Measurements from ENCODE around the gene ZNF681.
"Not testable (repeated sequence)": the region's sequence is repeated elsewhere in the genome, so short reads cannot be mapped to it uniquely, and the experiment has no call there.

The ZNF681 gene

DNA sequence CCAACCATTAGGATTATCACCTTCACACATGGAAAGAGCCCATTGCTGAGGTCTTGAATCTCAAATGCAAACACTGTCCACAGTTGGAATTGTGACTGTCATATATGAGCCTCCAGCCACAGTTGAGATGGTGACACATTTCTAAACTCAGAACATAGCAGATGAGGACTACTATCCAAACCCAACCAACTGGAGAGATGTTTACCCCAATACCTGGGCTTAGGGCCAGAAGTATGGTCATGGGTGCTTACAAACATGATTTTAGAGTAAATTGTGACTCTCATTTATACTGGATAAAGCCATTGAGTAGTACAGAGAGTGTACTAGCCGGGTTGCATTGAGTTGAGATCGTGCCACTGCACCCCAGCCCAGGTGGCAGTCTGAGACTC lies 14.0 kb upstream of the ZNF681 start:
- DNase-seq, result no peak

DNA sequence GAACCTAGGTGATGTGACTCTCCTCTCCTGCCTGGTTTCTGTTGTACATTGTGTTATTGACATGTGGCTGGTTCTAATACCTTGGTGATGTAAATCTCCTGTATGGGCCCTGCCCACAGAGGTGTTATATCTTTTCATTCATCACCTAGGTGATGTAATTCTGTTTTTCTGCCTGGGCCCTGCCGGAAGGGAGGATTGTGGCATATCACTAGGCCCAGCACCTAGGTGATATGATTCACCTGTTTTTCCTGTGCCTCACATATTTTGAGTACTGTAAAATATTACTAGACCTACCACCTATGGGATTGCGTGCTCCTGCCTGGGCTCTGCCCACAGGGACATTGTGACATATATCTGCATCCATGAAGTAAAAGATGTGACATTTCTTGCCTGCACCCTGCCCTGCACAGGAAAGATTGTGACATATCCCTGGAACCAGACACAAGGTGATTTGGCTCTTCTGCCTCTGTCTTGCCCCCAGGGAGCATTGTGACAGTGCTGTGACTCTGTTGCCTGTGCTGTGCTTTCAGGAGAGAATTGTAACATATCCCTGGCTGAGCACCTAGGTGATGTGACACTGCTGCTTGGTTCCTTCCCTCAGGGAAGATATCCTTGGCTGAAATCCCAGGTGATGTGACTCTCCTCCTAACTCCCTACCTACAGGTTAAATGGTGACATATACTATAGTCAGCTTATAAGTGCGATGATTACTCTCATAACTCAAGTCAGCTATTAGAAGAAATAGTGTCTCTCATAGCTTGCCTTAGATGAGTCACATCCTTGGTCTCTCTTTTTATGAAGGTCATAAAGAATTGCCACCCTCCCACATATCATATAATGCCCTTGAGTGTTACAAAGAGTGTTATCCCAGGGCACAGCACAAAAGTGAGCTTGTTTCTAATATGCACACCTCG lies 13.3 kb upstream of the ZNF681 start:
- no peak for DNase-seq

DNA sequence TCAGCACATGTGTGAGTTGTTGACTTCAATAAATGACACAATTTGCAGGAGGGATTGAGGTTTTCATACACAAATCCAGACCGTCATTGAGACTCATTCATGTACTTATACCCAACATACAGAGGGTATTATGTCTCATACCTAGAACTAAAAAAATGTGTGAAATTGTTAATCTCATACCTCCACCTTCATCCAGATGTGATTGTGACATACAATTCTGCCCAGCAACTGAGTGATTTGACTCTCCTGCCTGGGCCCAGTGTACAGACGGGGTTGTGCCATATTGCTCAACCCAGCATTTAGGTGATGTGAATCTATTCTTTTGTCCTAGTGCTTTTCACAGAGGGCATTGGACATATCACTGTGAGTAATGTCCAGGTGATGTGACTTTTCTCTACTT lies 12.6 kb upstream of the ZNF681 start:
- no peak for DNase-seq

DNA sequence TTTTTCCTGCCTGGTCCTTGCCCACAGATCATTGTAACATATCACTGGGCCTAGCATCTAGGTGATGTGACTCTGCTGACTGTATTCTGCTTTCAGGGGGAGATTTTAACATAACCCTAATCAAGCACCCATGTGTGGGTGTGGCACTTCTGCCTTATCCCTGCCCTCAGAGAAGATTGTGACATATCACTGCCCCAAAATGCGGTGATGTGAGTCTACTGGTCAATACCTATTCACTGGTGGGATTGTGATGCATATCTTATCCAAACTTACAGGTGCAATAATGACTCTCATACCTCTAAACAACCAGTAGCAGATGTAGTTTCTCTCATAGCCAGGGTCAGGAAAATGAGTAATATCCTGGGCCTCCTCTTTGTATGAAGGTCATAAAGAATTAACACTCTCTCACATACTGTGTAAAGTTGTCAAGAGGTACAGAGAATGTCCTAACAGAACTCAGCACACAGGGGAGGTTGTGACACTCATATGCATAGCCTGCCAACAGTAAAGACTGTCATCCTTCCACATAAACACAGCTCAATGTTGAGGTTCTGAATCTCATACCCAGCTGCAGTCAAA lies 12.1 kb upstream of the ZNF681 start:
- DNase-seq, result no peak

DNA sequence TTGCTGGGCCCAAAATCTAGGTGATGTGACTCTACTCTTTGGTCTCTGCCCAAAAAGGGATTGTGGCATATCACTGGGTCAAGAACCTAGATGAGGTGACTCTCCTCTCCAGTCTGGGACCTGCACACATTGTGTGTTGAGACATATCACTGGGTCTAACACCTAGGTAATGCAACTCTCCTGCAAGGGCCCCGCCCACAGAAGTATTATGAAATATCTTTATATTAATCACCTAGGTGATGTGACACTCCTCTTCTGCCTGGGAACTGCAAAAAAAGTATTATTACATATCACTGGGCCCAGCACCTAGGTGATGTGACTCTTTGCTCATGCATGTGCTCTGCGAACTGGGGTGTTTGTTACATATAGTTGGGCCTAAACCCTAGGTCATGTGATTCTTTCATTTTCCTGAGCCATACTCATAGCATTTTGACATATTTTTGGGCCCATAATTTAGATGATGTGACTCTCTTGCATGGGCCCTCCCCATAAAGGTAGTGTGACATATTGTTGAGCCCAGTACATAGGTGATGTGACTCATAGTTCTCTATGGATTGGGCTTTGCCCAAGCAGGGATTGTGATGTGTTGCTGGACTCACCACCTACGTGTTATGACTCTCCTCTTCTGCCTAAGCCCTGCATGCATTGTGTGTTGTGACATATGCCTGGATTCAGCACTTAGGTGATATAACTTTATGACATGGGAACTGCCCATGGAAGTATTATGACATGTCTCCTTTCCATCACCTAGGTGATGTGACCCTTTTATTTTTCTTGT lies 11.2 kb upstream of the ZNF681 start:
- DNase-seq, result no peak

DNA sequence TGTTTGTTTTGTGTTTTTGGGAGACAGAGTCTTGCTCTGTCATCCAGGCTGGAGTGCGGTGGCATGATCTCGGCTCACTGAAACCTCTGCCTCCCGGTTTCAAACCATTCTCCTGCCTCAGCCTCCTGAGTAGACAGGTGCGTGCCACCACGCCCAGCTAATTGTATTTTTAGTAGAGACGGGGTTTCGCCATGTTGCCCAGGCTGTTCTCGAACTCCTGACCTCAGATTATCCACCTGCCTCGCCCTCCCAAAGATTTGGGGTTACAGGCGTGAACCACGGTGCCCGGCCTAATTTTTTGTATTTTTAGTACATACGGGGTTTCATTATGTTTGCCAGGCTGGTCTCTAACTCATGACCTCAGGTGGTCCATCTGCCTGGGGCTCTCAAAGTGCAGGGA lies 8.3 kb upstream of the ZNF681 start:
- DNase-seq, result no peak

DNA sequence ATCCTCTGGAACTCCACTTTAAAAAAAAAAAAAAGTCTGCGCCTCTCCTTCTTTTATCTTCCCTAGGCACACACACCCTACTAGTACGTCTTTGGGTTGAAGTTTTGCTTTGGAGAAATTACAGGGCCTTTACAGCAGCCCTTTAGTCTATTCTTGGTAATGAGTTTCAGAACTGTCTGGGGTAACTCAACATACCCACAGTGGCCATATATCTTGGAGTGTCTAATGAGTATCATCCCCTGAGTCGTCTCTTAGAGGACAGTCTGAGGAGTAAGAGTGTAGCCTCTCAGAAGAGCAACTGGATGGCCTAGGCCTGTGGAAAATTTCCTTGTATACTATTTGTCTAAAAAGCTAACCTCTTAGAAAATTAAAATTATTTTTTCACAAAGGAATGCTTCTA lies 6.1 kb upstream of the ZNF681 start:
- DNase-seq, result no peak

DNA sequence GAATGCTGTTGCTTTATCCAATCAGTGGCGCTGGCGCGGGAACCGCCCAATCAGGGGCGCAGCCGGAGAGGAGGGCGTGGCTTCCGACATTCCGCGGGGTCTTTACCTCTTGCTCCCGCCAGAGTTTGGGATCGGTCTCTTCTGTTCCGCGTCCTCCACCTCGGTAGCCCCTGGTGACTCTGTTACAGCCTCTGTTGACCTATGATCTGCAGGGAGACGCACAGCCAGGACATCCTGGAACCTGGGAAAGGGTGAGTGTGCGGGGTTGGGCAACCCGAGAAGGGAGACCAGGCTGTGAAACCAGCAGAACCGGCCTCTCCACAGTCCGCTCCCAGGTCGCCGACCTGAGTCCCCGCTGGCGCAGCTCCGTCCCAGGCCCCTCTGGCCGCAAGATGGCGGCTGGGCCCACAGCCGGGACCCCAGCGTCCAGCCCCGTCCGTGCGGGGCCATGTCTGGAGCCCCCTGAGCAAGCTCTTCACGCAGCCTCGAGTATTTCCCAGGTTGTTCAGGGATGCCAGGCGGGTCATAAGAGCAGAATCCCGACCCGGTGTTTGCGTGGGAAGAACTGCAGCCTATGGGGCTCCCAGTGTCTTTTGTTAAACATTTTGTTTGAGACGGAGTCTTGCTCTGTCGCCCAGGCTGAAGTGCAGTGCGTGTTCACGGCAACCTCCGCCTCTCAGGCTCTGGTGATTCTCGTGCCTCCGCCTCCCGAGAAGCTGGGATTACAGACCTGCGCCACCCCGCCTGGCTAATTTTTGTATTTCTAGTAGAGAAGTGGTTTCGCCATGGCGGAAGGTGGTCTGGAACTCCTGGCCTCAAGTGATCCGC lies 4.4 kb upstream of the ZNF681 start:
- peak; percentile 80 for DNase-seq

DNA sequence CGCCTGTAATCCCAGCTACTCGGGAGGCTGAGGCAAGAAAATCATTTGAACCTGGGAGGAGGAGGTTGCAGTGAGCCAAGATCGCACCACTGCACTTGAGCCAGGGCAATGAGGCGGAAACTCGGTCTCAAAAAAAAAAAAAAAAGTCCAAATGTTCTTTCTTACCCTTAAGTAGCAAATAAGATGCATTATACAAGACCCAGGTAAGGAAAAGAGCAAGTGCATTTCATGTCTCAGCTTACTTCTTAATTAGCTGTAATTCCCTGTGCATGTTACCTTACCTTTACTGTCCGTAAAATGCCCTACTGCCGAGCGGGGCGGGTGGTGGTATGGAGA lies 3.8 kb upstream of the ZNF681 start:
- DNase-seq, result no peak

DNA sequence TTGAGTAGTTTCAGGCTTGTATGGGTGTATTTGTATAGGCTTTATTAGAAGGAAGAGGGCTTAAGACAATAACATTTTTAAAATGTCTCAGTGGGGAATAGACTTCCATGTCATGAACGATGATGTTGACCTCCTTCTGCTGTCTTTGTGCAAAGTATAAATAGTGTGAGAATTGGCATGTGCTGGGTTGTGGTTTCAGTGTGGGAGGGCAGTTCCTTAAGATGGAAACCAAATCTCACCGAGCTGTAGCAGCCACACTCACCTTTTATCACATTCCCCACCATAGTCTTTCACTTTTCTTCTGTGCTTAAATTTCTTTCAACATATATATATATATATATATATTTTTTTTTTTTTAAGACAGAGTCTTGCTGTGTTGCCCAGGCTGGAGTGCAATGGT lies 1.6 kb upstream of the ZNF681 start:
- not testable (repeated sequence) for DNase-seq

DNA sequence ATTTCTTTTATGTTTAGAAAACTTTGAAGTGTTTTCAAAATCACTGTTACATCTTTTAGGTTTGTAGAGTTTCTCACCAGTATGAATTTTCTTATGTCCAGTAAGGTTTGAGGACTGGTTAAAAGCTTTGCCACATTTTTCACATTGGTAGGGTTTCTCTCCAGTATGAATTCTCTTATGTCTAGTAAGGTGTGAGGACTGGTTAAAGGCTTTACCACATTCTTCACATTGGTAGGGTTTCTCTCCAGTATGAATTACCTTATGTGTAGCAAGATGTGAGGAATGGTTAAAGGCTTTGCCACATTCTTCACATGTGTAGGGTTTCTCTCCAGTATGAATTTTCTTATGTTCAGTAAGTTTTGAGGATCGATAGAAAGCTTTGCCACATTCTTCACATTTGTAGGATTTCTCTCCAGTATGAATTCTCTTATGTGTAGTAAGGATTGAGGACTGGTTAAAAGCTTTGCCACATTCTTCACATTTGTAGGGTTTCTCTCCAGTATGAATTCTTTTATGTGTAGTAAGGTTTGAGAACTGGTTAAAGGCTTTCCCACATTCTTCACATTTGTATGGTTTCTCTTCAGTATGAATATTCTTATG lies 15.0 kb downstream of the ZNF681 start:
- not testable (repeated sequence) for DNase-seq

DNA sequence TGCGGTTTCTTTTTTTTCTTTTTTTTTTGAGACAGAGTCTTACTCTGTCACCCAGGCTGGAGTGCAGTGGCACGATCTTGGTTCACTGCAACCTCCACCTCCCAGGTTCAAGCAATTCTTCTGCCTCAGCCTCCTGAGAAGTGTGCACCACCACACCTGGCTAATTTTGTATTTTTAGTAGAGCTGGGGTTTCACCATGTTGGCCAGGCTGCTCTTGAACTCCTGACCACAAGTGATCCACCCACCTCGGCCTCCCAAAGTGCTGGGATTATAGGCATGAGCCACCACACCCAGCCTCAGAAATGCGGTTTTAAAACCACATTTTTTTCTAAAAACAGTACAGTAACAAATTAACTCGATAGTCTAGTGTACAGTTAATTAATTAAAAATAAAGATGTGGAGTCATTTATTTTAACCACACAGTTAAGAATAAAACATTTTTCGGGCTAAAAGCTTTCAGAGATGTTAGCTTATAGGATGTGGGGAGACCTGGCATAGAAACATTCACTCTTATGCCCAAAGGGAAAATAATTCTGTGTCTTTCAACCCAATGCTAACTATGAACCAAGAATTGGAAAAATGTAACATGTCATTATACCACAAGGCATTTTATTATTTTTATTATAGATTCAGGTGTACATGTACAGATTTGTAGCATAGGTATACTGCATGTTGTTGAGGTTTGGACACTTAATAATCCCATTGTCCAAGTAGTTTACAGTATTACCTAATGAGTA lies 27.8 kb downstream of the ZNF681 start:
- not testable (repeated sequence) for DNase-seq

DNA sequence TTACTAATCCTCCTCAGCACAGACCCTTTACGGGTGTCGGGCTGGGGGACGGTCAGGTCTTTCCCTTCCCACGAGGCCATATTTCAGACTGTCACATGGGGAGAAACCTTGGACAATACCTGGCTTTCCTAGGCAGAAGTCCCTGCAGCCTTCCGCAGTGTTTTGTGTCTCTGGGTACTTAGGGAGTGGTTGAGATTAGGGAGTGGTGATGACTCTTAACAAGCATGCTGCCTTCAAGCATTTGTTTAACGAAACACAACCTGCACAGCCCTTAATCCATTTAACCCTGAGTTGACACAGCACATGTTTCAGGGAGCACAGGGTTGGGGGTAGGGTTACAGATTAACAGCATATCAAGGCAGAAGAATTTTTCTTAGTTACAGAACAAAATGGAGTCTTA lies 34.5 kb downstream of the ZNF681 start:
- DNase-seq, result not testable (repeated sequence)

DNA sequence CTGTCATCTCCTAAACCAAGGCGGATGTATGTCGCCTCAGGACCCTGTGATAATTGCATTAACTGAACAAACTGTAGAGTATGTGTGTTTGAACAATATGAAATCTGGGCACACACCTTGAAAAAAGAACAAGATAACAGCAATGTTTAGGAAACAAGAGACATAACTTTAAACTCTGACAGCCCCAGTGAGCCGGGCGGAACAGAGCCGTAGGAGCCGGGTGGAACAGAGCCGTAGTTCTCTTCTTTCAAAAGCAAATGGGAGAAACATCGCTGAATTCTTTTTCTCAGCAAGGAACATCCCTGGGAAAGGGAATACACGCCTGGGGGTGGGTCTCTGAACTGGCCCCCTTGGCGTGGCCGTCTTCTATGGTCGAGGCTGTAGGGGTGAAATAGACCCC lies 39.9 kb downstream of the ZNF681 start:
- no peak for DNase-seq

DNA sequence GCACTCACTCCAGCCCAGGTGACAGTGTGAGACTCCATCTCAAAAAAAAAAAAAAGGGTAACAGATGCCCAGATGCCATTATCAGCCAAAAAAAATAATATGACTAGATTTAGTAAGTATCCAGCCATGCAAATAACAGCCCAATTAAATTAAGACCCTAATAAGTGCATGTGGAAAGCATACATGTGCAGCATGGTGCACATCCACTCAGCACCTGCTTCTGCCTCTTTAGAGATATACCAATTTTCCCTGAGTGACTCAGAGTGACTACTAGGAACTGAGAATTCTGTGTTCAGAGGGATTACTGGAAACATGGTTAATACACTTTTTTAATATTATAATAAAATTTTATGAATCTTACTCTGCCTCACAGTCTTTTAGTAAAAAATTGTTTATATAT lies 41.9 kb downstream of the ZNF681 start:
- no peak for DNase-seq

DNA sequence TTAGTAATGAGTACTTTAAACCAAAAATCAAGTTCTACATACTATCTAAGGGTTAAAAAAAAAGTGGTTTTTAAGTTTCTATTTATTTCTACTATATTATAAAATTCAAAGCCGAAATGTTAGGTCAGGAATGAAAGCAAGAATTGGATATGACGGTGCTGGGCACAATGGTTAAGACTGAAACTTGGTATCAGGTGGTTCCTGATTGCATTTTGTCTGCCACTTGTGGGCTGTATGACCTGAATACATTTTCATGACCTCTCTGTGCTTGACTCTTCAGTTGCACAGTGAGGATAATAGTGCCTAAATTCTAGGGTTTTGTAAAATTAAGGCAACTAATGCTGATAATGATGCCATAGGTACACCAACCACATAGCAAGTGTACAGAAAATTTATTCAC lies 49.3 kb downstream of the ZNF681 start:
- no peak for DNase-seq

DNA sequence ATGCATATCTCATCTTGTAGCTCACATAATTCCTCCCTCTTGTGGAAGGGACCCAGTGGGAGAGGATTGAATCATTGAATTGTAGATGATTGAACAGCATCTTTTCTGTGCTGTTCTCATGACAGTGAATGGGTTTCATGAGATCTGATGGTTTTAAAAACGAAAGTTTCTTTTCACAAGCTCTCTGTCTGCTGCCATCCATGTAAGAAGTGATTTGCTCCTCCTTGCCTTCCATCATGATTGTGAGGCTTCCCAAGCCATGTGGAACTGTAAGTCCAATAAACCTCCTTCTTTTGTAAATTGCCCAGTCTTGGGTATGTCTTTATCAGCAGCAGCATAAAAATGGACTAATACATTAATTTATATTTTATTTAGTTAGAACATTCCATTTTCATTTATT lies 52.0 kb downstream of the ZNF681 start:
- DNase-seq, result no peak

DNA sequence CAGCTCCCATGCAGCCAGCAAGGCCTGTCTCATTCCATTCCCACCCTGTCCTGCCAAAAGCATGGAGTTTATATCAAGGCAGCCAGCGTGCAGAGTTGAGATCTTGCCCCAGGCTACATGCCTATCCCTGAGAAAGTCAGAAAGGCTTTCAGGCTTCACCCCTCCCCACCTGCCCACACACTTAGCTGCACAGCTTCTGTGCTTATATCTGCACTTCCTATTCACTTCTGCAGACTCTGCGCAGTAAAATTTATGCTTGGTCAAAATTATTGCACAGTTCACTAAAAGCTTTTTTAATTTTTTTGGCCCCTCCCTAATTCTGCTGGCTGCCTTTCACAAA lies 59.2 kb downstream of the ZNF681 start:
- DNase-seq, result no peak

DNA sequence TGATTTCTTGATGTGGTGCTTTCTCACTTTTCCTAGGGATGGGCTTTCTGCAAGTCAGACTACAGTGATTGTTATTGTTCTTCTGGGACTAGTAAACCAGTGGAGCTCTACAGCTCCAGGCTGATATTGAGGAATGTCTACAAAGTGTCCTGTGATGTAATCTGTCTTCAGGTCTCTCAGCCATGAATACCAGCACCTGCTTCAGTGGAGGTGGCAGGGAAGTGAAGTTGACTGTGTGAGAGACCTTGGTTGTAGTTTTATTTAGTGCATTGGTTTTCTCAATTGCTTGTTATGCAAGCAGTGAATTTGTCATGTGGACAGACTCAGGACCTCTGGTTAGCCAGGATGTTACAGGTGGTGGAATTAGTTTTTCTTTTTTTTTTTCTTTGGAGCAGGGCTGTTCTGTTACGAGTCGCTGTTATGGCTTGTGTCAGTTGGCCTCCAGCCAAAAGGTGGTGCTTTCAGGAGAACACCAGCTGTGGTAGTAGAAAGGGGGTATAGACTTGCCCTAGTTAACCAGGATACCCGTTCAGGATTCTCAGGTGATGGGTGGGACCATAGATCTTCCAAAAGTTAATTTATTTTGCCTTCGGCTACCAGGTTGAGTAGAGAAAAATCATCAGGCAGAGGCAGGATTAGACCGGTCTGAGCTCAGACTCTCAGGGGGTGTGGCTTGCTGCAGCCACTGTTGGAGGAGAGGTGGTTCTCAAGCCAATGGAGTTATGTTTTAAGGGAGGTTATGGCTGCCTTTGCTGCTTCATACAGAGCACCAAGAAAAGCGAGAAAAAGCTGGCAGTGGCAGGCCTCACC lies 59.8 kb downstream of the ZNF681 start:
- no peak for DNase-seq

DNA sequence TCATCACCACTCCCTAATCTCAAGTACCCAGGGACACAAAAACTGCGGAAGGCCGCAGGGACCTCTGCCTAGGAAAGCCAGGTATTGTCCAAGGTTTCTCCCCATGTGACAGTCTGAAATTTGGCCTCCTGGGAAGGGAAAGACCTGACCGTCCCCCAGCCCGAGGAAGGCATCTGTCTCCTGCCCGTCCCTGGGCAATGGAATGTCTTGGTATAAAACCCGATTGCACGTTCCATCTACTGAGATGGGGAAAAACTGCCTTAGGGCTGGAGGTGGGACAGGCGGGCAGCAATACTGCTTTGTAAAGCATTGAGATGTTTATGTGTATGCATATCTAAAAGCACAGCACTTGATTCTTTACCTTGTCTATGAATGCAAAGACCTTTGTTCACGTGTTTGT lies 65.8 kb downstream of the ZNF681 start:
- DNase-seq, result not testable (repeated sequence)

Data from activated CD4-positive, CD25-positive, alpha-beta regulatory T cell treated with anti-CD3 and anti-CD28 coated beads, Interleukin-2, amount 50 U/mL, for 72 hours (primary cell).